ENCODE measurements around the gene PCSK7. TPM values are rescaled to one million over a fixed set of nuclear protein-coding genes. Genes with fewer than 3 reads are reported as not detected.

The PCSK7 gene
- total and polyA plus RNA-seq, 2 donors from 2014 or later: 14.5 to 70.2 TPM

DNA sequence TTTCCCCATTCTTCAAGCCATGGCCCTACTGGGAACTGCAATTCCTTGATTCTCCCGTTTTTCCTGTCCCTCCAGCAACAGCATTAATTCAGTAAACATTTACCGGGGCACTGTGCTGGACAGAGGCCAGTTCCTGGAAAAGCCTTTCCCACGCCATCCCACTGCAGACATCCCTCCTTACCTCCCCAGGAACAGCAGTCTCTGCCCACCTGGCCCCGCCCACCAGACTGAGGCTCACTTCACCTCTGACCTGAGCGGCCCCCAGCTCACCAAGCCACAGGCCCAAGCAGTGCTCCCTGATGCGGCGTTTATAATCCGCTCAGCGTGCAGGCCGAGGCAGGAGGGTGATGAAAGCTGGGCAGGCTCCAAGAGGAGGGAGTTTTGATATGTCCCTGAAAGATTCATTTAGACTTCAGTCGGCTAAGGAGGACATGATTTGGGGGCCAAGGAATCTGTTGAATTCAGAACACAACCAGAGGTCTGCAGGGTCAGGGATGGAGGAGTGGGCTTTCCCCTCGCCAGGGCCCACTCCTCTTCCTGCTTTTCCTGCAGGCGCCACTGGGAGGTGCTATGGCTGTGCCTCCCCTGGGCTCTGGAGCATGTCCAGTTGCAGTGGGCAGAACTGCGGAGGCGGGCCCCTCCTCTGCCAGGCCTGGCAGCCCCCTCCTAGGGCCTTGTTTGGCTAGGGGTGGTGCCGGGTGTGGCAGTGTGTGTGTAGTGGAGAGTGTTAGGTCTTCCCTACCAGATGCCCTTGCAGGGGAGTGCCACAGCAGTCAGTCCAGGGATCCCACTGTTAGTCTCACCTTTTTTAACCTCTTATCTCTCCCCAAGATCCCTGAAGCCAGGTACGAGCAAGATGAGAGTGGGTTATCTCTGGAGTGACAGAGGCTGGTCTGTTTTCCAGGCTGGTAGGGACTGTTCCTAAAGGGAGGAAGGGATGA lies 34.1 kb downstream of the PCSK7 start:
- FAIRE-seq: no peak

DNA sequence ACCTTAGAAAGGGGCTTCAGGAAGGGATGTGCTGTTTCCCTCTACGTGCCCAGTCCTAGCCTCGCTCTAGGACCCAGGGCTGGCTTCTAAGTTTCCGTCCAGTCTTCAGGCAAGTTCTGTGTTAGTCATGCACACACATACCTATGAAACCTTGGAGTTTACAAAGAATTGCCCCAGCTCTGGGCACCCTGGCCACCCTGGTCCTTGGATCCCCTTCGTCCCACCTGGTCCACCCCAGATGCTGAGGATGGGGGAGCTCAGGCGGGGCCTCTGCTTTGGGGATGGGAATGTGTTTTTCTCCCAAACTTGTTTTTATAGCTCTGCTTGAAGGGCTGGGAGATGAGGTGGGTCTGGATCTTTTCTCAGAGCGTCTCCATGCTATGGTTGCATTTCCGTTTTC lies 34.9 kb downstream of the PCSK7 start:
- no peak overlapping the region for H3K9ac ChIP-seq (ENCODE audit: low read length in 3 of 3)
- intact Hi-C loops (cut with DNase I): no loop called here
- TF ChIP-seq, protein P1, sequence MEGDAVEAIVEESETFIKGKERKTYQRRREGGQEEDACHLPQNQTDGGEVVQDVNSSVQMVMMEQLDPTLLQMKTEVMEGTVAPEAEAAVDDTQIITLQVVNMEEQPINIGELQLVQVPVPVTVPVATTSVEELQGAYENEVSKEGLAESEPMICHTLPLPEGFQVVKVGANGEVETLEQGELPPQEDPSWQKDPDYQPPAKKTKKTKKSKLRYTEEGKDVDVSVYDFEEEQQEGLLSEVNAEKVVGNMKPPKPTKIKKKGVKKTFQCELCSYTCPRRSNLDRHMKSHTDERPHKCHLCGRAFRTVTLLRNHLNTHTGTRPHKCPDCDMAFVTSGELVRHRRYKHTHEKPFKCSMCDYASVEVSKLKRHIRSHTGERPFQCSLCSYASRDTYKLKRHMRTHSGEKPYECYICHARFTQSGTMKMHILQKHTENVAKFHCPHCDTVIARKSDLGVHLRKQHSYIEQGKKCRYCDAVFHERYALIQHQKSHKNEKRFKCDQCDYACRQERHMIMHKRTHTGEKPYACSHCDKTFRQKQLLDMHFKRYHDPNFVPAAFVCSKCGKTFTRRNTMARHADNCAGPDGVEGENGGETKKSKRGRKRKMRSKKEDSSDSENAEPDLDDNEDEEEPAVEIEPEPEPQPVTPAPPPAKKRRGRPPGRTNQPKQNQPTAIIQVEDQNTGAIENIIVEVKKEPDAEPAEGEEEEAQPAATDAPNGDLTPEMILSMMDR (IDR thresholded peaks at IDR 0.05; ENCODE audit: borderline replicate concordance, extremely low read depth, insufficient read depth): no peak
- no peak for FAIRE-seq
- no peak overlapping the region for H3K27ac ChIP-seq (ENCODE audit: low read depth in 2 of 2, low read length in 2 of 2)
- H3K36me3 ChIP-seq (ENCODE audit: control insufficient read depth in 2 of 3, insufficient read depth in 3 of 3, low read length in 3 of 3): peaks cover 0 to 8% (median 5%) of the 10 kb centered on the region in 3 donors
- no peaks in the 10 kb centered on the region for H3K9me3 ChIP-seq (ENCODE audit: control insufficient read depth in 2 of 3, insufficient read depth in 1 of 3, low read length in 3 of 3)
- no peaks in the 10 kb centered on the region for H3K27me3 ChIP-seq (ENCODE audit: control insufficient read depth, insufficient read depth, low read length)
- no peaks in the 10 kb centered on the region for H3K4me1 ChIP-seq (ENCODE audit: control insufficient read depth in 2 of 3, insufficient read depth in 2 of 3, low read depth in 1 of 3, low read length in 3 of 3)
- peak in 1 of 5 donors; percentile 56 for DNase-seq
- no peak overlapping the region for H3K4me3 ChIP-seq (ENCODE audit: low read length in 3 of 3)

More for the DNA sequence above, 34.1 kb downstream of the PCSK7 start:
- H3K27ac ChIP-seq (ENCODE audit: low read depth in 2 of 2, low read length in 2 of 2): peak overlapping the region; percentile 79 to 84
- H3K9ac ChIP-seq (ENCODE audit: low read length in 3 of 3): peak overlapping the region in 1 of 3 donors; percentile 46
- H3K9me3 ChIP-seq (ENCODE audit: control insufficient read depth in 2 of 3, insufficient read depth in 1 of 3, low read length in 3 of 3): no peaks in the 10 kb centered on the region
- H3K4me3 ChIP-seq (ENCODE audit: low read length in 3 of 3): peak overlapping the region in 1 of 3 donors; percentile 8
- H3K4me1 ChIP-seq (ENCODE audit: control insufficient read depth in 2 of 3, insufficient read depth in 2 of 3, low read depth in 1 of 3, low read length in 3 of 3): no peaks in the 10 kb centered on the region
- H3K27me3 ChIP-seq (ENCODE audit: control insufficient read depth, insufficient read depth, low read length): no peaks in the 10 kb centered on the region
- H3K36me3 ChIP-seq (ENCODE audit: control insufficient read depth in 2 of 3, insufficient read depth in 3 of 3, low read length in 3 of 3): peaks cover 0 to 7% (median 2%) of the 10 kb centered on the region in 3 donors
- peak; percentile 52 to 86 (median 69) for DNase-seq
- intact Hi-C loops (cut with DNase I): no loop called here
- TF ChIP-seq, protein P1 (IDR thresholded peaks at IDR 0.05; ENCODE audit: borderline replicate concordance, extremely low read depth, insufficient read depth): peak; percentile 13

DNA sequence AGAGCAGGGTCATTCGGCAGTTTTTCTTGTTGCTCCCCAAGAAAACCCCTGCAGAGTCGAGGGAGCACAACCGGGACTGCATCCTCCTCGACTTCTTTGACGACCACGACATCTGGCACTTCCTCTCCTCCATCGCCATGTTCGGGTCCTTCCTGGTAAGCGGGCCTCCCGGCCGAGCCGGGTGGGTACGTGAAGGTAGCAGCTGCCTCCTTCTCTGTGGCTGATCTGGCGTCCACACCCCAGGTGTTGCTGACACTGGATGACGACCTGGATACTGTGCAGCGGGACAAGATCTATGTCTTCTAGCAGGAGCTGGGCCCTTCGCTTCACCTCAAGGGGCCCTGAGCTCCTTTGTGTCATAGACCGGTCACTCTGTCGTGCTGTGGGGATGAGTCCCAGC lies 36.1 kb downstream of the PCSK7 start:
- no peaks in the 10 kb centered on the region for H3K4me1 ChIP-seq (ENCODE audit: control insufficient read depth in 2 of 3, insufficient read depth in 2 of 3, low read depth in 1 of 3, low read length in 3 of 3)
- no peaks in the 10 kb centered on the region for H3K9me3 ChIP-seq (ENCODE audit: control insufficient read depth in 2 of 3, insufficient read depth in 1 of 3, low read length in 3 of 3)
- TF ChIP-seq, protein P1 (IDR thresholded peaks at IDR 0.05; ENCODE audit: borderline replicate concordance, extremely low read depth, insufficient read depth): no peak
- H3K27me3 ChIP-seq (ENCODE audit: control insufficient read depth, insufficient read depth, low read length): no peaks in the 10 kb centered on the region
- H3K36me3 ChIP-seq (ENCODE audit: control insufficient read depth in 2 of 3, insufficient read depth in 3 of 3, low read length in 3 of 3): peaks cover 0 to 12% (median 8%) of the 10 kb centered on the region in 3 donors
- DNase-seq (peak in 1 of 5 donors; percentile 73), FAIRE-seq (no peak)
- H3K27ac ChIP-seq (ENCODE audit: low read depth in 2 of 2, low read length in 2 of 2): no peak overlapping the region
- intact Hi-C loops (cut with DNase I): no loop called here
- no peak overlapping the region for H3K4me3 ChIP-seq (ENCODE audit: low read length in 3 of 3)
- H3K9ac ChIP-seq (ENCODE audit: low read length in 3 of 3): no peak overlapping the region

All from kidney (tissue), 14 donors.